ENCODE results near the gene PTGER3. TPM values are rescaled to one million over a fixed set of nuclear protein-coding genes. Genes with fewer than 3 reads are reported as not detected.

PTGER3 gene
- total RNA-seq, 4 donors from 2014 or later: 79.5 to 143 (median 88.6) TPM

DNA sequence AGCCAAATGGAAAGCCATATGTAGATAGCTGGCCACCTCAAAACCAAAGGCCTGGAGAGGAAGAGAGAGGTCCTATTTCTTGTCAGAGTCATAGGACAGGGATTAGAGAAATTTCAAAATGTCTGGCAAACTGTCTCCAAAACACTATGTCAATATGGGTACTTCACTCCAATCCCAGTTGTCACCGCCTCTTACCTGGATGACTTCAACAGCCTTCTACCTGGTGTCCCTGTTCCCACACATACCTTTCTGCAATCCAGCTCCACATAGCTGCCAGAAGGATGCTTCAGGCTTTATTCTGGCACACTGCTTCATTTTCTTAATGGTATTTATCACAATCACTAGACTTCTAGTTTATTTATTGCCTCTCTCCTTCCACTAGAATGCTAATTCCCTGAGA, 14.5 kb downstream of the PTGER3 start:
- WGBS, 2 donors: 92 to 96% methylated on average over 1 of the region's 1 CpG
- TF ChIP-seq, protein P1, sequence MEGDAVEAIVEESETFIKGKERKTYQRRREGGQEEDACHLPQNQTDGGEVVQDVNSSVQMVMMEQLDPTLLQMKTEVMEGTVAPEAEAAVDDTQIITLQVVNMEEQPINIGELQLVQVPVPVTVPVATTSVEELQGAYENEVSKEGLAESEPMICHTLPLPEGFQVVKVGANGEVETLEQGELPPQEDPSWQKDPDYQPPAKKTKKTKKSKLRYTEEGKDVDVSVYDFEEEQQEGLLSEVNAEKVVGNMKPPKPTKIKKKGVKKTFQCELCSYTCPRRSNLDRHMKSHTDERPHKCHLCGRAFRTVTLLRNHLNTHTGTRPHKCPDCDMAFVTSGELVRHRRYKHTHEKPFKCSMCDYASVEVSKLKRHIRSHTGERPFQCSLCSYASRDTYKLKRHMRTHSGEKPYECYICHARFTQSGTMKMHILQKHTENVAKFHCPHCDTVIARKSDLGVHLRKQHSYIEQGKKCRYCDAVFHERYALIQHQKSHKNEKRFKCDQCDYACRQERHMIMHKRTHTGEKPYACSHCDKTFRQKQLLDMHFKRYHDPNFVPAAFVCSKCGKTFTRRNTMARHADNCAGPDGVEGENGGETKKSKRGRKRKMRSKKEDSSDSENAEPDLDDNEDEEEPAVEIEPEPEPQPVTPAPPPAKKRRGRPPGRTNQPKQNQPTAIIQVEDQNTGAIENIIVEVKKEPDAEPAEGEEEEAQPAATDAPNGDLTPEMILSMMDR (IDR thresholded peaks at IDR 0.05): no peak
- no peak for TF ChIP-seq POLR2A (IDR thresholded peaks at IDR 0.05)

DNA sequence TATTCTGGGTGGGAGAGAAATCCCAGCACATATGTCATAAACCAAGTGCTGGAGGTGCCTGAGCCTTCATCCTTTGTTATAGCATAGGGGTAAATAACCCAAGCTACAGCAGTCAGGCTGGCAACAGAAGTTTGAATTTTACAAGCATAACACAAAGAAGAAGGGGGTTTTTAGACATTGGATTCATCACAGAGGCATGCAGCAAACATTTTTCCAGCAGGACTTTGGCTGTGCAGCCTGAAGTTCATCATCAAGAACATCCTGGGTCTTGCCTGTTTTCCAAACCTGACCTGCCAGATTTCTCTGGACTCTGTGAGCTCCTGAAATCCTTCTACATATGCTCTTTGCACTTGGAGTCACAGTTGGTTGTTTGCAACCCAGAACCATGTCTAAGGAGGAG, 16.2 kb downstream of the PTGER3 start:
- DNase-seq (ENCODE audit: low spot score in 2 of 2): no peak
- H3K4me3 ChIP-seq (ENCODE audit: low read depth, poor library complexity, severe bottlenecking): no peak overlapping the region
- TF ChIP-seq POLR2A (IDR thresholded peaks at IDR 0.05): no peak
- TF ChIP-seq, protein P1 (IDR thresholded peaks at IDR 0.05): no peak
- intact Hi-C loops (cut with DNase I; ENCODE audit: low total_unique reads): no loop called here

More for the DNA sequence above, 14.5 kb downstream of the PTGER3 start:
- no peak for DNase-seq (ENCODE audit: low spot score in 2 of 2)
- H3K4me3 ChIP-seq (ENCODE audit: low read depth, poor library complexity, severe bottlenecking): no peak overlapping the region
- intact Hi-C loops (cut with DNase I; ENCODE audit: low total_unique reads): no loop called here

GRCh38 chr1:71030026-71030425, 17.6 kb downstream of the PTGER3 start:
- DNase-seq (ENCODE audit: low spot score in 2 of 2): no peak
- intact Hi-C loops (cut with DNase I; ENCODE audit: low total_unique reads): no loop called here
- WGBS, 2 donors: 89 to 90% methylated on average over 1 of the region's 1 CpG
- TF ChIP-seq POLR2A (IDR thresholded peaks at IDR 0.05): no peak
- TF ChIP-seq, protein P1 (IDR thresholded peaks at IDR 0.05): no peak
- H3K4me3 ChIP-seq (ENCODE audit: low read depth, poor library complexity, severe bottlenecking): no peak overlapping the region

- WGBS, 2 donors: 76 to 90% methylated on average over 1 of the region's 1 CpG
- intact Hi-C loops (cut with DNase I; ENCODE audit: low total_unique reads): no loop called here
- TF ChIP-seq, protein P1 (IDR thresholded peaks at IDR 0.05): no peak
- TF ChIP-seq POLR2A (IDR thresholded peaks at IDR 0.05): no peak
- DNase-seq (ENCODE audit: low spot score in 2 of 2): no peak
- H3K4me3 ChIP-seq (ENCODE audit: low read depth, poor library complexity, severe bottlenecking): no peak overlapping the region
These were observed 18.6 kb downstream of the PTGER3 start for GRCh38 chr1:71028981-71029380.

DNA sequence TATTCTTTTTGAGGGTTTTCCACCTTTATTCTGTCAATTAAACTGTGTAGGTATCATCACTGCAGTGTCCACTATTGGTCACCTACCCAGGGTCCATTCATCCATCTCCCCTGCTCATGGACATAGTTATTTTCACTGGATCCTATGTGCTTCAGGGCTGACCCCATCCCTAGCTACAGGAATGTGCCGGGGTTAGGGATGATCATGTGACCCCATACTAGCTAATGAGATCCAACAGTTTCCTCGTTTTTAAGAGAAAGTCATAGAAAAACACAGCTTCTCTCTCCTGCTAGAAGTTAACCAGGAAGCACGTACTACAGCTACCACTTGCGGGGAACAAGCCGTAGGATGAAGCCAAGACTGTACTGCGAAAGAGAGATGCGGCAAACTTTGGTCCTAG, 19.6 kb downstream of the PTGER3 start:
- no peak overlapping the region for H3K4me3 ChIP-seq (ENCODE audit: low read depth, poor library complexity, severe bottlenecking)
- no peak for TF ChIP-seq POLR2A (IDR thresholded peaks at IDR 0.05)
- TF ChIP-seq, protein P1 (IDR thresholded peaks at IDR 0.05): no peak
- WGBS, 2 donors: 75 to 76% methylated on average over 7 of the region's 7 CpGs
- intact Hi-C loops (cut with DNase I; ENCODE audit: low total_unique reads): no loop called here
- DNase-seq (ENCODE audit: low spot score in 2 of 2): no peak

DNA sequence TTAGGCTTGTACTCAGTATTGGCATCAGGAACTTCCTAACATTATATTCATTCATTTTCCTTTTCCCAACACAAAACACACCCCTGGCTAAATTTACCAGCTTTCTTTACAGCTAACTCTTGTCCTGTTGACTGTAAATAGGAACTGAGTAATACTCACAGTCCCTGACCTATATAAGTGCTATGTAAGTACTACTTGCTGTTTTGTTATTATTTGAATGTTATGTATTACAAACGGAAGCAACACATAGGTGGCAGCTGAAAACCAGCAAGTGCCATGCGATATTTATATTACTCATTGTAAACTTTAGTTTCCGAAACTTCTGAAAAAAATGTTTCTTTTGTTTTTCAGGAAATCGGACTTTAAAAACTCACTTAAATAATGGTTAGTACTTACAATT, 21.5 kb downstream of the PTGER3 start:
- TF ChIP-seq, protein P1 (IDR thresholded peaks at IDR 0.05): no peak
- no peak for TF ChIP-seq POLR2A (IDR thresholded peaks at IDR 0.05)
- DNase-seq (ENCODE audit: low spot score in 2 of 2): no peak
- 77 to 84% methylated on average over 4 of the region's 4 CpGs for whole genome bisulfite sequencing, 2 donors

More for the DNA sequence above, 21.5 kb downstream of the PTGER3 start:
- intact Hi-C loops (cut with DNase I; ENCODE audit: low total_unique reads): no loop called here
- H3K4me3 ChIP-seq (ENCODE audit: low read depth, poor library complexity, severe bottlenecking): no peak overlapping the region
